ENCODE measurements around the gene IGLL1.
"Not testable (repeated sequence)": the region's sequence is repeated elsewhere in the genome, so short reads cannot be mapped to it uniquely, and the experiment has no call there.

Gene IGLL1

GRCh38 chr22:23565305-23565914 lies 14.7 kb downstream of the IGLL1 start:
- TF ChIP-seq CTCF (IDR thresholded peaks at IDR 0.05; ENCODE audit: unreplicated experiment in 3 of 3) = no peak

GRCh38 chr22:23564276-23564675 lies 15.8 kb downstream of the IGLL1 start:
- H3K9me3 Mint-ChIP-seq = no peaks in the 10 kb centered on the region

More at GRCh38 chr22:23565305-23565914, 14.7 kb downstream of the IGLL1 start:
- Mint-ChIP-seq H3K4me1 (peaks cover 10% of the 10 kb centered on the region), H3K27ac (peak overlapping the region; percentile 66 to 89 (median 86)), H3K27me3 (ENCODE audit: low read depth) (peaks cover 7% of the 10 kb centered on the region), H3K9me3 (no peaks in the 10 kb centered on the region), H3K4me3 (peak overlapping the region; percentile 87 to 89 (median 87)), H3K36me3 (ENCODE audit: low read depth) (no peaks in the 10 kb centered on the region)

GRCh38 chr22:23563111-23563510 lies 17.0 kb downstream of the IGLL1 start:
- no peak for TF ChIP-seq CTCF (IDR thresholded peaks at IDR 0.05; ENCODE audit: unreplicated experiment in 3 of 3)
- H3K4me3 Mint-ChIP-seq = no peak overlapping the region
- H3K36me3 Mint-ChIP-seq (ENCODE audit: low read depth) = no peaks in the 10 kb centered on the region
- H3K4me1 Mint-ChIP-seq = peaks cover 10% of the 10 kb centered on the region
- H3K27me3 Mint-ChIP-seq (ENCODE audit: low read depth) = peaks cover 7% of the 10 kb centered on the region
- no peak overlapping the region for H3K27ac Mint-ChIP-seq
- no peaks in the 10 kb centered on the region for H3K9me3 Mint-ChIP-seq

More at GRCh38 chr22:23564276-23564675, 15.8 kb downstream of the IGLL1 start:
- no peaks in the 10 kb centered on the region for H3K36me3 Mint-ChIP-seq (ENCODE audit: low read depth)
- peaks cover 10% of the 10 kb centered on the region for H3K4me1 Mint-ChIP-seq
- no peak for TF ChIP-seq CTCF (IDR thresholded peaks at IDR 0.05; ENCODE audit: unreplicated experiment in 3 of 3)
- H3K27ac Mint-ChIP-seq = peak overlapping the region in 1 of 3 experiments; percentile 27
- peak overlapping the region; percentile 15 to 66 (median 25) for H3K4me3 Mint-ChIP-seq
- H3K27me3 Mint-ChIP-seq (ENCODE audit: low read depth) = peaks cover 7% of the 10 kb centered on the region

GRCh38 chr22:23562186-23562585 lies 17.9 kb downstream of the IGLL1 start:
- Mint-ChIP-seq H3K4me1 (peaks cover 10% of the 10 kb centered on the region), H3K27me3 (ENCODE audit: low read depth) (peaks cover 7% of the 10 kb centered on the region), H3K4me3 (no peak overlapping the region), H3K36me3 (ENCODE audit: low read depth) (no peaks in the 10 kb centered on the region), H3K27ac (peak overlapping the region in 1 of 3 experiments; percentile 69), H3K9me3 (no peaks in the 10 kb centered on the region)
- no peak for TF ChIP-seq CTCF (IDR thresholded peaks at IDR 0.05; ENCODE audit: unreplicated experiment in 3 of 3)

- not testable (repeated sequence) for H3K27me3 Mint-ChIP-seq (ENCODE audit: low read depth); H3K9me3 Mint-ChIP-seq; H3K36me3 Mint-ChIP-seq (ENCODE audit: low read depth); H3K27ac Mint-ChIP-seq; H3K4me3 Mint-ChIP-seq
- peaks cover 12% of the 10 kb centered on the region for H3K4me1 Mint-ChIP-seq
Observed at GRCh38 chr22:23561025-23561510, 19.0 kb downstream of the IGLL1 start.

- H3K4me1 Mint-ChIP-seq; H3K9me3 Mint-ChIP-seq; H3K36me3 Mint-ChIP-seq (ENCODE audit: low read depth); H3K4me3 Mint-ChIP-seq; H3K27me3 Mint-ChIP-seq (ENCODE audit: low read depth); H3K27ac Mint-ChIP-seq: not testable (repeated sequence)
Observed at GRCh38 chr22:23560215-23560614, 19.9 kb downstream of the IGLL1 start.

- Mint-ChIP-seq H3K36me3 (ENCODE audit: low read depth) (no peaks in the 10 kb centered on the region), H3K27me3 (ENCODE audit: low read depth) (no peaks in the 10 kb centered on the region), H3K4me1 (peaks cover 5% of the 10 kb centered on the region), H3K27ac (no peak overlapping the region), H3K4me3 (no peak overlapping the region), H3K9me3 (no peaks in the 10 kb centered on the region)
- no peak for TF ChIP-seq CTCF (IDR thresholded peaks at IDR 0.05; ENCODE audit: unreplicated experiment in 3 of 3)
Observed at GRCh38 chr22:23557467-23557866, 22.6 kb downstream of the IGLL1 start.
